Inflammatory macrophage treated with lipopolysaccharide for 1 hour (primary cell): ENCODE measurements around the gene MICALL2.
A peak's percentile ranks its signal among the peaks of the same experiment; 100 is the strongest.

Experiments
- DNase-seq, 2 donors: peaks; one replicate each; pipeline ENCODE4 v3.0.0-alpha.2; 2020 to 2022

MICALL2 gene

DNA sequence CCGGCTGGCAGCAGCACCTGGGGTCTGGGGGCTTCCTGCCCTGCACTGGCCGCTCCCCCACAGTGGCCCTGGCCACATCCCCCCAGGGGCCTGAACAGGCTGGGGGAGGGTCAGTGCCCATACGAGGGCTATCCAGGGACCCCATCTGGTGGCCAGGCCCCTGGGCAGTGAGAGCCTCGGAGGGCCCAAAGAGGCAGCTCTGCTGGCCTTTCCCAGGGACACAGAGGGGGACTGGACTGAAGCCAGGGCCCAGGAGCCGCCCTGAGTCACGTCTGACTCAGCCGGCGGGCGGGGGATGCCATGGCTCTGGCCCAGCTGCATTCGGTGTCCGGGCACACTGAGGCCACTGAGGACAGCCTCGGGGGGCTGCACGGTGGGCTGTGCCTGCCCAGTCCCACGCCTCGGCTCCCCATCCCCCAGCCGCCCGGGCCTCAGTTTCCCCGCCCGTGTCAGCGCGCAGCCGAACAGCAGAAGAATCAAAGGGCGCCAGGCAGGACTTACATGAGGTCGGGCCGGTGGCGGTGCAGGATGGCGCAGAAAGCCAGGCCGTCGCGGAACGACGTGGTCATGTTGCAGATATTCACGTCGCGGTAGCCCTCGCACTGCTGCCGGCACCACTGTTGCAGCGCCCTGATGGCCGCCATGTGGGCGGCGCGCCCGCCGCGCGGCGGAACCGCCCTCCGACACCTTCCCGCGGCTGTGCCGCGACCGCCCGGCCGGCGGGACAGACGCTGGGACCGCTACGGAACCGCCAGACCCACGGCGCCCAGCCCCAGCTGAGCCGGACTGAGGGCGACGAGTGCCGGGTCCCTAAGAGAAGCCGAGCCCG lies at the start of gene MICALL2:
TSS of gene MICALL2 (minus strand) at position 788 of the 829 bp plus-strand sequence. CDS start at position 644, 144 bp downstream.
- peak; percentile 78 to 81 for DNase-seq

- DNase-seq, result no peak
Observed at GRCh38 chr7:1508277-1508758, 49.0 kb upstream of the MICALL2 start.

DNA sequence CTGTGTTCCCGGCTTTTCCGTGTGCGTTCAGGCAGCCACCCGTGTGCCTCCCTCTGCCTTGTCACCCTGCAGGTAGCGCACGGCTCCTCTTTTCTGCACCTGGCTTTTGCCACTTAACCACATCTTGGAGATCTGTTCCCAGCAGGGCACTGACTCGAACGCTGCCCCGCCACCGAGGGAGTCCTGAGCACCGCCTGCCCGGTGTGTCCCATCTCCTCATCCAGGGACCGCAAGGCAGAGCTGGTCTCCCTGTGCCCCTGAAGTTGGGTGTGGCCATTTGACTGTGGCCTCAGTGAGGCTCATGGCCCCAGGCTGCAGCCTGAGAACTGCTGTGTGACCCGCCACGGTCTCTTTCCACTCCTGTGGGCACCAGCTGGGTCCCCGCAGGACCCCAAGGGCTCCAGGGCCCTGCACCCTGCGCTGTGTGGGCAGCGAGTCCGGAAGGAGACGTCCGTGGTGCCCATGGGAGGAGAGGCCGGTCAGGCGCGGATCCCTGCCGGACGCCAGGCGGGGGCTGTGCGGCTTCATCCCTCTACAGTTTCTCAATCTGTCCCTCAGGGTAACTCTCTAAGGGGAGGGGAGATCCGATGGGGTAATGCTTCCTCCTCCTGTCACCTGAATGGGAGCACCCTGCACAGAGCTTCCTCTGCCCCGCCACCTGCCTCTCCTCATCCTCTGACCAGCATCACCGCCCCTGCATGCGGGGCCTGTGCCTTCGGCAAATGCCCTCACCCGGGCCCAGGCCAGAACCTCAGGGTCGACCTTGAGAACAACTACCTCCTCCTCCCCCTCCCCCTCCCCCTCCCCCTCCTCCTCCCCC lies 46.7 kb upstream of the MICALL2 start:
- DNase-seq, result peak in 1 of 2 donors; percentile 23

- DNase-seq, result peak; percentile 87 to 93
Observed at GRCh38 chr7:1503816-1504775, 44.8 kb upstream of the MICALL2 start, which contains the start of gene INTS1. INTS1 (minus strand) TSS chr7:1504389; CDS start chr7:1503960, 429 bp downstream.

- DNase-seq, result no peak
Observed at GRCh38 chr7:1503390-1503789, 44.1 kb upstream of the MICALL2 start.

DNA sequence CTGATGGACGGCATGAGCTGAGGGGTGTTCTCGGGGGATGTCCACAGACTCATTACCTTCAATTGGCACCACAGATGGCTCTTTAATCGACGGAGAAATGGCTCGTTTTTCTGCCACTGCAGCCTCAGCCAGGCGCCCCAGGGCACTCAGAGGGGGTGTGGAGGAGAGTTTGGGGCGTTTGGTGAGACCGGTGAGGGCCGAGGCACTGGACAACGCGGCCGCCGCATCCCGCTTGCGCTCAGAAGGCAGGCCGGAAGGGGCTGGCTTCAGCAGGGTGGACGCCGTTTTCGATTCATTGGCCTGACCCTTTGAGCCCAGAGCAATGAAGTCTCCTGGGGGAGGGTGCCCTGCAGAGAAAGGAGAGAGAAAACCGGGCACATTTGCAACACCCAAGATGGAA lies 43.6 kb upstream of the MICALL2 start:
- no peak for DNase-seq

- no peak for DNase-seq
Observed at GRCh38 chr7:1501487-1502270, 42.4 kb upstream of the MICALL2 start.

DNA sequence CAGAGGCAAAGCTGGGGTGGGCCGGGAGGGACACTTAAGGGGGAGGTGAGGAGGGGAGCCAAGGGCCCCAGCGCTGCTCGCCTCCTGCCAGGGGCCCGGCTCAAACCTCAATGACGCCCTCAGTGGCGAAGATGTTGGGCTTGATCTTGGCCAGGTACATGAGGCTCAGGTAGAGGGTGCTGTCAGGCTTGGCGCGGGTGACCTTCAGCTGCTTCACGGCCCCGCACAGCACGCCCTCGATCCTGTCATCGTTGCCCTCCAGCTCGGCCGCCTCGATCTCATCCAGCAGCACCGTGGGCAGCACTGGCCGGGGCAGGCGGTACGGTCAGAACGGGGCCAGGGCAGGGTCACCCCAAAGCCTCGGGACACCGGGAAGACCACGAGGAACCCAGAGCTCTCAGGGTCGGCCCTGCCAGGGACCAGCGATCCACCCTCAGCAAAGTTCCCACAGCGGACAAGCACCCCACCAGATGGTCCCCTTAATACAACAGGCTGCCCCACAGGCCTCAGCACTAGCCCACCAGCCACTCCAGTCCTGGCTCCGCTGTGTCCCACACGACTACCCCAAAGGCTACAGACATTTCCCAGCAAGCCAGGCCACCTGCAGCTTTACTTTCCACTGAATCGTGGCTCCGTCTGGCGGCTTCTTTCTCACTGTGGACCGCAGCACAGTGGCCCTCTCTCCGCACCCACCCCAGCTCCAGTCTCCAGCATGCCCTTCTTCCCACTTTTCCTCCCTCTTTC lies 41.0 kb upstream of the MICALL2 start:
- no peak for DNase-seq

GRCh38 chr7:1499367-1500029 lies 40.2 kb upstream of the MICALL2 start:
- DNase-seq, result no peak

- no peak for DNase-seq
Observed at GRCh38 chr7:1498370-1499305, 39.4 kb upstream of the MICALL2 start.

DNA sequence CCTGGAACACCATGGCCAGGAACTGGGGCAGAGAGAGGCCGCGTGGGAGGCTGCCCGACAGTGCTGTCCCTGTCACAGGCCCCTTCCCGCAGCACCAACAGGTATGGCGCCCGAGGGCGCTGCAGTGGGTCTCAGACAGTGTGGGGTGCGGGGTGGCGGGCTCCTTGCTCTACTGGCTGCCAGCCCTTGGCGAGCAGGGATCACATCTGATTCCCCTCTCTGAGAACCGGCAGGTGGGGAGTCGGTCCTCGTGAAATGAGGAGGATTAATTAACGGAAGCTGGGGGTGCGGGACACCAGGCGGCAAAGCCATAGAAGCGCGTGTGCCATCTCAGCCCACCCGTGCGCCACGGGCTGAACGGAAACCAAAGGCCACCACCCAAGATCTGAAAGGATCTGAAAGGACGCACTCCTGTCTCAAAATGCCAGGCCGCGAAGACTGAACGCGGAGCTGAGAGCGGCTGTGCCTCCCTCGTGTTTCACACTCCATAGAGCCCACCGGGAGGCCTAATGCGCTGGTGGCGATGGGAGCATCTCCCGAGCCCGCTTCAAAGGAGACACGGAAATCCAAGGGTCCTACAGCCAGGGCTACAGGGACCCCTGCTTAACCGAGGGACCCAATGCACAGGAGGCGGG lies 38.1 kb upstream of the MICALL2 start:
- no peak for DNase-seq

- no peak for DNase-seq
Observed at GRCh38 chr7:1496531-1497292, 37.4 kb upstream of the MICALL2 start.

DNA sequence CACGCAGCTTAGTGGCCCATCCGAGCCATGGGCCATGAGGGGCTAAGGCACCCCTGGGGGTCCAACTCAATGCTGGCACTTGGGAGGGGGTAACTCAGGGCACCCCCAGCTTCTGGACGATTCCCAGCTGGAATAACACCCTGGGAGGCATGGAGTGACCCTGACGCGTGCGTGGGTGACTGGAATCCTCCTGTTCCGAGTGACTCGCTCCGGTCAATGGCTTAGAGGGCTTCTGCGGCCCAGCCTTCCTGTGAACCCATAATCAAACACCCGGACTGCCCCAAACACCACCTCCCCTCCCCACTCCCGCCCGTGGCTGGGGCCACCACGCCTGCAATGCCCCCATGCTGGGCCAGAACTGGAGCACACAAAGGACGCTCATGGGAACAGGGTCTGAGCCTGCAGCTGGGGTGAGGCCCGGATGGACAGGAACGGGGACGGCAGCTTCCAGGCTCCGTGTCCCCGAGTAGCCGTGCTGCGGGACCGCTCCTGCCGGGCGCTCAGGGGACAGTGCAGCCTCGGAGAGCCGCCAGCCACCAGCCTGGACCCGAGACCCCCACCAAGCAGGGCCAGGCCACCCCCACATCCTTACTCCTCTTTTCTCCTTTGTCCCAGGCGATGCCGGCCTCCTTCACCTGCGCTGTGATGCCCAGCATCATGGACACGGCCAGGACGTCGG lies 36.4 kb upstream of the MICALL2 start:
- DNase-seq, result no peak

DNA sequence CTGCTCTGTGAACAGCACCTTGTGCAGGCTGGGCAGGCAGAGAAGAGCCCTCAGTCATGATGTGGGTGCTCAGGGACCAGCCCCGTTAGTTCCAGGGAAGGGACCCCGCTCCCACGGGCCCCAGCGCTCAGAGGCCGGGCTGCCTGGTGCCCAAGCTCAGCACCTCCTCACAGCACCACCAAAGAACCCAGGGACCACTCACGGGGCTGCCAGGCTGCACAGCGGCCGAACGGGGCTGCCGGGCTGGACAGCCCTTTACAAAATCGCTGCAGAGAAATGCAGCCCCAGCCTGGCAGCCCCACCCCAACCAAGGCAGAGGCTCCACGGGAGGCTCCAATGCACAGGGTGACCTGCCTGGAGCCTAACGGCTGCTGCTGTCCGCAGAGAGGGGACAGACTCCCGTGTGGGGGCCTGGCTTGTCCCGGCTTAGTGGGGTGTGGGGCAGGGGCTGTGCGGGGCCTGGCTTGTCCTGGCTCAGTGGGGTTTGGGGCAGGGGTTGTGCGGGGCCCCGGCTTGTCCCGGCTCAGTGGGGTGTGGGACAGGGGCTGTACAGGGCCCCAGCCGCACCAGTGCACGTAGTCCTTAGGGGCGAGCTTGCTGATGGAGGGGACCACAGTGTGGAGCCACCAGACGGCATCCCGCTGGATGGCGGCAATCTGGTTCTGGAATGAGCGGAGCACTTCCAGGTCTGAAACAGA lies 35.7 kb upstream of the MICALL2 start:
- DNase-seq, result no peak

DNA sequence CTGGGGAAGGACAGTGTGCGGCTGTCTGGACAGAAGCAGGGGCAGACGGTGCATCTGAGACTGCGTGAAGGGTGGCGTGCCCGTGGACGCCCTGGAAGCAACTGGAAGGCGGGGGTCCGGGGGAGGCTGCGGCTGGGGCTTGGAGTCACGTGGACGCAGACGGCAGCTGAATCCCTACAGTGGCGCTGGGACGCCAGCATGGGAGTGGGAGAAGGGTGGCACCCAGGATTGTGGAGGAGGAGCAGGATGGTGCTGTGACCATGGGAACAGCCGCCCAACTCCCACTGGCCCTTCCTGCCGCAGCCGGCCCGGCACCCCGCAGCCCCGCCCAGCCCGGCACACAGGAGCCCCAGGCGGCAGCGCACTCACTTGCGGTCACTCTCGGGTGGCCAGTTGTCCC lies 35.2 kb upstream of the MICALL2 start:
- no peak for DNase-seq

DNA sequence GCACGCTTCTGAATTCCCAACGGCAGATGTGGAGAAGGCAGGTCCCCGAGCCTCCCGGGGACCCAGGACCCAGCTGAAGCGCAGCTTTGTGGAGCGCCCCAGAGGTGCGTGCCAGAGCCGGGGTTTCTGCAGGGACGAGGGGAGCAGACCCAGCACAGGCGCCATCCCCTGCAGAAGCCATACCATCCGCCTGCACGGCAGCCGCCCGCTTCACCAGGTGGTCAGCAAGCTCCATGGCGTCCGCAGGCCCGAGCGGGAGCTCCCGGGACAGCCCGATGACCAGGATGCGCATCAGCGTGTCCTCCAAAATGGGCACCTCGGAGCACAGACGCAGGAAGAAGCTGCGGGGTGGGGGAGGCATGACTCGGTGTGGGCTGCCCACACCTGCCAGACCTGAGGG lies 34.3 kb upstream of the MICALL2 start:
- no peak for DNase-seq

- DNase-seq, result no peak
Observed at GRCh38 chr7:1493129-1493528, 33.9 kb upstream of the MICALL2 start.
